NCI-H2227 treated with DMSO at 0.1 percent for 48 hours (cell line): ENCODE results near the gene ARNT2.

Source experiments
- DNase-seq: peaks from one replicate; lab custom pipeline; 2025; lab: John Stamatoyannopoulos, UW

ARNT2 gene

DNA sequence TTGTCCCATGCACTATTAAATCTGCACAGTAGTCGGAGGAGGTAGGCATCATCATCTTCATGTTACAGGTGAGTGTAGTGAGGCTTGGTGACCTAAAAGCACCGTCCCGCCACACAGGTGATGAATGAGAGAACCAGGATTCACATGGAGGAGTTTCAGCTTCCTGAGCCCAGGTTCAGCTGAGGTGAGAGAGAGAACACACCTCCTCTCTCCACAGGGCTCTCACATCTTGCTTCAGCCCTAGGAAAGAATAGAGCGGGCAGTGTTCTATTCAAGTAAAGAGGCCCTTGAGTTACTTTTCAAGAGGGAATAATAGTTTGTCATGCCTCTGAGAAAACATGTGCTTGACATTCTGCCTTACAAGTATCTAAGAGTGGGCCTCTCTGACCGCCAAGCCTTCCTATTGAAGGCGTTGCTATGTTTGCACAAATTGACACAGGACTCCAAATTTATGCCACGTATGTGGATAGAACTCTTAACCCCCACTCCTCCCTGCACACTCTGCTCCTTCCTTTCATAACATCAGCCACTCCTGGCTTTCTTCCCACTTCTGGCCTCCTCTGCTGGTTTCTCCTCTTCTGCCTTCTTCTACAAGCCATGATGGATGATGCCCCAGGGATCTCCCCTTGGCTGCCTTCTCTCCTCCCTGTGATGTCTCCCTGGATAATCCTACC is 152.6 kb downstream of the ARNT2 start:
- DNase-seq, result no peak

DNA sequence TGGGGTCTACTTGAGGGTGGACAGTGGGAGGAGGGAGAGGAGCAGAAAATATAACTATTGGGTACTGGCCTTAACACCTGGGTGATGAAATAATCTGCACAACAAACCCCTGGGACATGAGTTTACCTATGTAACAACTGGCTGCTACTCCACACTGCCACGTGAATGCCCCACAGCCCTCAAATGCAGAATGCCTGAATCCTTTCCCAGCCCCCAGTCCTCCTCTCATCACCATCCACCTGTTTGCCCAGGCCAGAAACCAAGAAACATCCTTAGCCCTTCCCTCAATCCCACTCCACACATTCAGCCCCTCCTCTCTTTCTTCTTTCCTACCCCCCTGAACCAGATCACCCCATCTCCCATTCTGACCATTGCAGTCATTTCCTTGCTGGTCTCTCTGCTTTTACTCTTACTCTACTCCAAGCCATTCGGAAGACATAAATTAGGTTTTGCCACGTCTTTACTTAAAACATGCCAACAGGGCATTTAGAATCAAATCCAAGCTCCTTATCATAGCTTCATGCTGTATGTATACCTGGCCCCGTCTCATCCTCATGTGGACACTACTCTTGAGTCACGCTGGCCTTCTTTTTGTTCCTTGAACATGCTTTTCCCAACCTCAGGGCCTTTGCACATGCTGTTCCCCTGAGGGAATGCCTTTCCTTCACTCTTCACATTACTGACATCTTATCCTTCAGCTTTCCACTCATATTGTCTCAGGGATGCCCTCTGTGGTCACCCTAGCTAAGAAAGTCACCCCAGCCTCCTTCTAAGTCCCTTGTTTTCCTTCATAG is 153.5 kb downstream of the ARNT2 start:
- DNase-seq, result no peak

DNA sequence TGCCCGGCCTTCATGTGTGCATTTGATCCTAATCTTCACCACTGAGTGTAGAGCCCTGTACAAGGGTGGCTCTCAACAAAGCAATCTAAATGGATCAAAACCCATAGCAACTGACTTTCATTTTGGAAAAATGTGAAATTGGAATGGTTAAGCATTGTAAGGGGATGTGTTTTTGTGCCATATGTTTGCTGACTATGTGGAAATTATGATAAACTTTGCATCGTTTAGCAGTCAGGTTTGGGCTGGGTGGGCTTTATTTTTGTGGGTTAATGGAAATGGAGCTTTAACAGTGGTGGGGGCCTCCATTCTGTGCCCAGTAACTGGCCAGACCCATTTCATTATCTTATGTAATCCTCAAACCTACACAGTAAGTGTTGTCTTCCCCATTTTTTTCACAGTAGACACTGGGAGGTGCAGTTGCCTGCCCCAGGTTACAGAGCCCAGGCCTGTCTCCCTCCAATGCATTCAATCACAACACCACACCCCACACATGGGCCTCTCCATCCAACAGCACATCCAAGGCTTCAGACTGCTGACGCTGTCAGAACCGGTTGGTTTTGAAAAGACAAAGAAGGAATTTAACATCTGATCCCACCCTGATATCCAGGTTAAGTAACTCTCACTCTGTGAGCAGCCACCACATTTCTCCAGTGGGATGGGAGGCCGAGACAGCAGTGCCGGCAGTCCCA is 154.6 kb downstream of the ARNT2 start:
- no peak for DNase-seq

DNA sequence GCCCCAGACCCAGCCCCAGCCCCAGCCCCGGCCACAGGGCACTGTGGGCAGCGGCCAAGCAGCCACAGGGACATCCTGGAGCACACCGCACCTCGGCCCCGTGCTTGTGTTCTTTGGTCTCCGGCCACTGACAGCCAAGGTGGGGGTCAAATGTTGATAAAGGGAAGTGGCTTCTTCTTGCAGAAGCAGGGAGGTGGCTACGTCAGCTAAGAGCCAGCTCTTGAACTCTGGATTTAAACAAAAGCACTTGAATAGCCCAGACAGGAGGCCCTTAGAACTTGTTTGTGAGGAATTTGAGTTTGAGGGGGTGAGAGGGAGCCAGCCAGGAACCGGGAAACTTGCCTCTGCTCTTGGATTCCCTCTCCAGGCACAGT is 155.1 kb downstream of the ARNT2 start:
- no peak for DNase-seq

DNA sequence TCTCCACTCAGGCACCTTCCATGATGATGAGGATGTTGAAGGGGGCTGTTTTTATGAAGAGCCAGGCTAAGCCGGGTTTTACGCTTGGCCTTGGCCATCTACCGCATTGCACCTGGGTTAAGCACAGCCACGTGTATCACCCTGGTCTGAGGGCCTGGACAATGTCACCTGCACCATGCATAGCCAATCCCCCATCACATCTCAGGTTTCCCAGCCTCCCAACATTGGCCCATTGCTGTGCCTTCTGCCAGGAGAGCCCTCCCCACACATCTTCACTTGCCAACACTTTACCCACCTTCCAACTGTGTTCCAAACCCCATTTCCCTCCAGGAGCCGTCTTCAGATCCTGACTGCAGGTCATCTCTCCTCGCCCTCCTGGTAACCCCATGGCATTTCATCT is 155.6 kb downstream of the ARNT2 start:
- no peak for DNase-seq

GRCh38 chr15:80560601-80561400 is 156.6 kb downstream of the ARNT2 start:
- DNase-seq, result no peak

GRCh38 chr15:80561500-80561899 is 157.3 kb downstream of the ARNT2 start:
- DNase-seq, result no peak

DNA sequence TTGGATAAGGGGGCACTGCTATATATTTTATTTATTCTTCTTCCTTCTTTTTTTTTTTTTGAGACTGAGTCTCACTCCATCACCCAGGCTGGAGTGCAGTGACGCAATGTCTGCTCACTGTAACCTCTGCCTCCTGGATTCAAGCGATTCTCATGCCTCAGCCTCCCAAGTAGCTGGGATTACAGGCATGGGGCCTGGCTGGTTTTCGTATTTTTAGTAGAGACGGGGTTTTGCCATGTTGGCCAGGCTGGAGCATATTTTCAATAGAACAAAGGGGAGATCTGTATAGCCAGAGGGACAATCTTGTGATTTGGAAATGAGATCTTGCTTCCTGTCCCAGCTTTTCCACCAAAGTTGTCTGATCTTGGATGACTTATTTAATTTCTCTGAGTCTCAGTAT is 157.9 kb downstream of the ARNT2 start:
- DNase-seq, result no peak

GRCh38 chr15:80562846-80563245 is 158.7 kb downstream of the ARNT2 start:
- DNase-seq, result no peak

DNA sequence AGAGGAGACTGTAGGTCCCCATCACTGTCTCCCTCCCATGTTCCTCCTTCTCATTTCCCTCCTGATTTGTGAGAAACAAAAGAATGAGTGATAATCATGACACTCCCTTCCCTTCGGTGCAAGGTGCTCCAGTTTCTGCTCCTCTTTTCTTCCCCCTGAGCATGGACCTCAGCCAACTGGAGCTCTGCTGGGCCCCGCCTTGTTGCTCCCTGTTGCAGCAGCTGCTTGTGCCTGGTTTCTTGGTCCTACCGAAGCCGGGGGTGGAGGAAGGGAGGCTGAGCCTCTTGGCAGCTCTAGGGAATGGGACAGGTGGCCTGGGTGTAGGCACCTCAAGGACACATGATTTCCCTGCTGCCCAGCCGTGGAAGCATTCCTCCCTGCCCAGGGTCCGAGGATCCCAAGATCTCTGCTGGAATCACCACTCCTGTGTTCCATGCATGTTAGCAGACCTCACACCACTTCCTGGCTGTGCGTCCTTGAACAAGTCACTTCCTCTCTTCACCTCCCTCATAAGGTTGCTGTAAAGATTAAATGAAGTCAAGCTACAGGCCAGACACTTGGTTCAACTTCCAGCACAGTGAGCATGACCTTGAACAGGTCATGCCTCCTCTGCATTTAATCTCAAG is 159.3 kb downstream of the ARNT2 start:
- DNase-seq, result no peak

DNA sequence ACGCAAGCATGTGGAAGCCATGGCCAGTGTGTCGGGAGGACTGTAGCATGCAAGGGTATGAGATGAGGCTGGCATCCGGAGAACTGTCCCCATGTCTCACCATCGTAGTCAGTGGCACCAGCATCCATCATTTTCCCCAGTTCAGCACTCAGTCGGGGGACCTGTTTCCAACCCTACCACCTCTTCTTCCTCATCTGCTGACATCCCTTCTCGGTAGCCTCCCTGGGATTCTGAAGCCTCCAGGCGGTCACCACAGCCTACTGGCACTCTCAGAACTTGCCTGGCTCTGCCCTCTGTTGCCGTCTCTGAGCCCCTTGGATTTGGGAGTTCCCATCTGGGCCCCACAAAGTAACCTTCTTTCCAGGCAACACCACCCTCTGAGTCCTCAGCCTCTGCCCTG is 159.9 kb downstream of the ARNT2 start:
- no peak for DNase-seq

DNA sequence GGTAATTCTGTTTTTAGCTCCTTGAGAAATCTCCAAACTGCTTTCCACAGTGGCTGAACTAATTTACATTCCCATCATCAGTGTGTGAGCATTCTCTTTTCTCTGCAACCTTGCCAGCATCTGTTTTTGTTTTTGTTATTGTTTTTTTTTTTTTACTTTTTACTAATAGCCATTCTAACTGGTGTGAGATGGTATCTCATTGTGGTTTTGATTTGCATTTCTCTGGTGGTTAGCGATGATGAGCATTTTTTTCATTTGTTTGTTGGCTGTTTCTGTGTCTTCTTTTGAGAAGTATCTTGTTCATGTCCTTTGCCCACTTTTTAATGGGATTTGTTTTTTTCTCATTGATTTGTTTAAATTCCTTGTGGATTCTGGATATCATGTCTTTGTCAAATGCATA is 161.2 kb downstream of the ARNT2 start:
- DNase-seq, result no peak

GRCh38 chr15:80565988-80566387 is 161.8 kb downstream of the ARNT2 start:
- DNase-seq, result no peak

- DNase-seq, result peak; percentile 42
Measured at GRCh38 chr15:80567721-80568157, 163.6 kb downstream of the ARNT2 start.

- no peak for DNase-seq
Measured at GRCh38 chr15:80568298-80568697, 164.1 kb downstream of the ARNT2 start.

DNA sequence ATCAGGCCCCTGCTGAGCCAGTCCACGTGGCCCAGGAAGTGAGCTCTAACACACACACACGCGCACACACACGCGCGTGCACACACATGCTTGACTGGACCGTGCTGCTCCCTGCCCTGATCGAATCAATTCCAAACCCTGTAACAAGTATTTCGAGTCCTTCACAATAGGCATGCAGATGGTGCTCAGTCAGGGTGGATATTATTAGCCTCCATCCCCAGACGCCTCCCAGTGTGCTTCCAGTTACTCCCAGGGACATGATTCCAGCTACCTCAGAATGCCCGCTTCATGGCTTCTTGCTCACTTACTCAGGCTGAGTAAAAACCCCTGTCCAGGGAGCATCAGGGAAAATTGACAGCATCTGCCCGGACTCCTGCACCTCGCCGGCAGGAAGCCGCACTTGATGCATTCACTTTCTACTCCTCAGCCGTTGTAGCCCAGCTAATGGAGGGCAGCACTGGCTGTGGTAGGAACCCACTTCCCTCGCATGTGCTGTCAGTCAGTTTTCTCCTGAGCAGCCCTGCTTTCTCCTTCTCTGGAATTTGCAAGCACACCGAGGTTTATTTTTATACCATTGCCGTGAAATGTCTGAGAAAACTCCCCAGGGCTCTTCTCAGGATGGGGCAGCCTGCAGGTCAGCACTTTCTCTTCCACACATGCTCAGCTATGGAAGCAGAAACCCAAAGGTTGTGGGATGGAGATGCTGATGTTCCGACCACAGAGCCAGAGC is 164.9 kb downstream of the ARNT2 start:
- DNase-seq, result no peak

DNA sequence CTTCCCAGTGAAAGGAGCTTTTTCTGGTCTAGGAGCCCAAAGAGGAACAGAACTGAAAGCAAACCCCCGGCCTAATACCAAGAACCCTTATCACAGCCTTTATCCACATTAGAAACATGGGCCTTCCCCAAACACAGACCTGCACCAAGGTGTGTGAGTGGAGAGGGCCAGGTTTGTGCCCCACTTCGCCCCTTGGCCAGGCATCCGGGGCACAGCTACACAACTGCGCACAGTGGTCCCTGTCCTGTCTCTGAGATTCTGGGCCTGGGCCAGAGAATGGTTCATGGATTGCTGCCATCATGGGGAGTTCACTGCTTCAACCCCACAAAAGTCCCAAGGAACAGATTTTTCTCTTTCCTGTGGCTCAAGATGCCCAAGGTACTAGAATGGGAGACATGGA is 165.5 kb downstream of the ARNT2 start:
- DNase-seq, result no peak

GRCh38 chr15:80570553-80570952 is 166.4 kb downstream of the ARNT2 start:
- no peak for DNase-seq

- no peak for DNase-seq
Measured at GRCh38 chr15:80572337-80572736, 168.2 kb downstream of the ARNT2 start.

- DNase-seq, result no peak
Measured at GRCh38 chr15:80573606-80574005, 169.4 kb downstream of the ARNT2 start.

DNA sequence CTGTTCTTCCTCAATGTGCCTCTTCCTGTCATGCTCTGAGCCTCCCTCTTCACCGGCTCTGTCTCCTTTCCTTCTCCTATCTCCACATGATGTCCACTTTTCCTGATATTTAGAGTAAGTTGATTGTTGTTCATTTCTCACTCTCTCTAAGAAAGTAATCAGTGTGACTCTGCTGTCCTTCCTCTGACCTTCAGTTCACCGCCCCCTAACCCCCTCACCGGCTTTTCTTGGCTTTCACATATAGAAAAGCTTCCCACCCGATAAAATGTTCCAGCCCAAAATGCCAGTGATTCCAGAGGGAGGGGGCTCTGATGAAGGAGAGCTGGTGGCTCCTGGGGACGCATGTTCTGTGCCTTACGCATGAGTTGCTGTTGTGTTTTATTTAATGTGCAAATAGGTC is 170.4 kb downstream of the ARNT2 start:
- no peak for DNase-seq
